Spleen (tissue), 11 donors: ENCODE data around the gene PRKAB1. TPM values are rescaled to one million over a fixed set of nuclear protein-coding genes. Genes with fewer than 3 reads are reported as not detected.

Source experiments
- DNase-seq: peaks from one replicate; pipeline ENCODE4 v3.0.0-alpha.2; 2020
- H3K27ac ChIP-seq, 8 donors: fragments of 200-600 bp; sonication (generic) in 7 of 8; 1 replicate in 4 of 8; 2 replicates in 4 of 8; pipeline versions ENCODE4 v1.5.0 to v1.8.0; 2016 to 2021; ENCODE audit warnings: inconsistent platforms in 4 of 8, mild to moderate bottlenecking in 4 of 8, moderate library complexity in 1 of 8
- H3K27me3 ChIP-seq, 7 donors: fragments of 200-600 bp; sonication (generic) in 6 of 7; replicated peaks in 1 of 7; 1 replicate in 4 of 7; 2 replicates in 3 of 7; pipeline versions ENCODE4 v1.5.0 to v1.8.0; 2016 to 2021; ENCODE audit warnings: inconsistent platforms in 3 of 7, mild to moderate bottlenecking in 1 of 7
- H3K36me3 ChIP-seq, 6 donors: fragments of 200-600 bp; sonication (generic) in 5 of 6; 1 replicate in 4 of 6; 2 replicates in 2 of 6; pipeline versions ENCODE4 v1.5.0 to v1.8.0; 2016 to 2021; ENCODE audit warnings: inconsistent platforms in 2 of 6
- H3K4me1 ChIP-seq, 6 donors: fragments of 200-600 bp; sonication (generic) in 5 of 6; 1 replicate in 3 of 6; 2 replicates in 3 of 6; pipeline versions ENCODE4 v1.5.0 to v1.8.0; 2016 to 2021; ENCODE audit warnings: inconsistent platforms in 3 of 6
- H3K4me3 ChIP-seq, 8 donors: fragments of 200-600 bp; sonication (generic) in 7 of 8; 1 replicate in 4 of 8; 2 replicates in 4 of 8; pipeline versions ENCODE4 v1.5.0 to v1.8.0; 2016 to 2021; ENCODE audit warnings: inconsistent platforms in 4 of 8, mild to moderate bottlenecking in 4 of 8, moderate library complexity in 2 of 8
- H3K9me3 ChIP-seq, 8 donors: fragments of 200-600 bp; sonication (generic) in 7 of 8; 1 replicate in 4 of 8; 2 replicates in 4 of 8; pipeline versions ENCODE4 v1.5.0 to v1.8.0; 2016 to 2021; ENCODE audit warnings: inconsistent platforms in 4 of 8
- CTCF ChIP-seq, 11 experiments: fragments of 200-600 bp in 7 of 11; fragments of 450-650 bp in 4 of 11; sonication (generic) in 4 of 11; IDR thresholded peaks in 8 of 11; conservative IDR thresholded peaks in 3 of 11; 1 replicate in 7 of 11; 2 replicates in 4 of 11; pipeline versions ENCODE4 v1.4.0 to v1.8.0; 2016 to 2021; ENCODE audit warnings: antibody characterized with exemption in 11 of 11, inconsistent platforms in 4 of 11, mild to moderate bottlenecking in 1 of 11
- POLR2A ChIP-seq, 3 donors: fragments of 450-650 bp; IDR thresholded peaks; one replicate each; pipeline ENCODE4 v1.5.1; 2017; ENCODE audit warnings: antibody characterized with exemption in 3 of 3, mild to moderate bottlenecking in 1 of 3
- POLR2AphosphoS5 ChIP-seq, 3 donors: sonication (generic); formaldehyde crosslinking; IDR thresholded peaks; one replicate each; pipeline ENCODE4 v1.5.1; 2017; ENCODE audit warnings: antibody characterized with exemption in 3 of 3
- WGBS, 5 donors: extraction: QIAGEN DNeasy Blood & Tissue Kit in 3 of 5; methylation state at CpG; one replicate each; pipeline versions ENCODE4 v1.1.5 to v1.1.7; 2013 to 2018; 5-methylcytosine and 5-hydroxymethylcytosine counted together
- intact Hi-C: fragments of 100-400 bp; cut with DNase I; formaldehyde crosslinking; loops from one replicate; pipeline ENCODE4 v1.15.0; 2023; ENCODE audit warnings: low total_unique reads
- polyA plus RNA-seq, 3 donors: library from polyadenylated mRNA; stranded (reverse); fragments of 200-250 nt; gene quantifications; one replicate each; pipeline ENCODE4 v1.2.1, GENCODE V29; 2013
- total RNA-seq, 7 donors: library from RNA; depleted of rRNA in 3 of 7; stranded (reverse); fragments of >200 nt in 3 of 7; fragmentation: NEBNext Ultra II Directional in 4 of 7; extraction: Animal tissue kit (Norgen Biotek cat#: 25700) in 4 of 7; gene quantifications; one replicate each; pipeline versions ENCODE4 v1.1.0 to v1.2.1, GENCODE V29; 2016 to 2021
- donor health status: healthy with polysubstance abuse.
- donor health status: DM: no; HTN: no; CAD: no; lungs with moderate emphysema.
- donor health status: DM: no; HTN: no; CAD: no.
- donor health status: Bipolar disorder and iron deficiency.
- donor health status: healthy.
- donor health status: DM: no; HTN: no; CAD: no.
- donor health status: DM: yes; HTN: yes; CAD: no.

Gene PRKAB1
- total and polyA plus RNA-seq, 10 donors = 28.3 to 69.2 (median 42.5) TPM

- Histone ChIP-seq H3K27ac (peak overlapping the region; percentile 92 to 99 (median 97)), H3K36me3 (peaks cover 2 to 40% (median 26%) of the 10 kb centered on the region in 6 donors), H3K9me3 (no peaks in the 10 kb centered on the region), H3K27me3 (no peaks in the 10 kb centered on the region), H3K4me3 (peak overlapping the region; percentile 68 to 94 (median 88)), H3K4me1 (peaks cover 37 to 75% (median 70%) of the 10 kb centered on the region in 6 donors)
- DNase-seq = no peak
- TF ChIP-seq POLR2A (IDR thresholded peaks at IDR 0.05) (no peak), POLR2AphosphoS5 (IDR thresholded peaks at IDR 0.05) (no peak), CTCF (IDR thresholded peaks at IDR 0.05 in 8 of 11, conservative IDR thresholded peaks at IDR 0.05 in 3 of 11) (no peak)
- WGBS, 5 donors = 1 to 5% (median 3%) methylated on average over 14 of the region's 14 CpGs
- intact Hi-C loops = no loop called here
Measured at GRCh38 chr12:119668324-119668841, 450 bp downstream of the PRKAB1 start.

GRCh38 chr12:119669744-119670472, 2.0 kb downstream of the PRKAB1 start:
- intact Hi-C loops = no loop called here
- Histone ChIP-seq H3K4me3 (peak overlapping the region in 4 of 8 donors; percentile 4 to 87 (median 45)), H3K4me1 (peaks cover 44 to 91% (median 82%) of the 10 kb centered on the region in 6 donors), H3K36me3 (peaks cover 2 to 55% (median 41%) of the 10 kb centered on the region in 6 donors), H3K27me3 (no peaks in the 10 kb centered on the region), H3K27ac (peak overlapping the region; percentile 1 to 98 (median 96)), H3K9me3 (no peaks in the 10 kb centered on the region)
- TF ChIP-seq POLR2A (IDR thresholded peaks at IDR 0.05) (no peak), CTCF (IDR thresholded peaks at IDR 0.05 in 8 of 11, conservative IDR thresholded peaks at IDR 0.05 in 3 of 11) (no peak), POLR2AphosphoS5 (IDR thresholded peaks at IDR 0.05) (no peak)
- no peak for DNase-seq
- 62 to 89% (median 73%) methylated on average over 11 of the region's 11 CpGs for WGBS, 5 donors

GRCh38 chr12:119671070-119671469, 3.1 kb downstream of the PRKAB1 start:
- peak overlapping the region in 1 of 8 donors; percentile 84 for H3K4me3 ChIP-seq
- no peaks in the 10 kb centered on the region for H3K27me3 ChIP-seq
- peaks cover 2 to 67% (median 50%) of the 10 kb centered on the region in 6 donors for H3K36me3 ChIP-seq
- TF ChIP-seq POLR2A (IDR thresholded peaks at IDR 0.05) = no peak
- no peak for TF ChIP-seq CTCF (IDR thresholded peaks at IDR 0.05 in 8 of 11, conservative IDR thresholded peaks at IDR 0.05 in 3 of 11)
- TF ChIP-seq POLR2AphosphoS5 (IDR thresholded peaks at IDR 0.05) = no peak
- H3K9me3 ChIP-seq = no peaks in the 10 kb centered on the region
- intact Hi-C loops = no loop called here
- peaks cover 43 to 95% (median 78%) of the 10 kb centered on the region in 6 donors for H3K4me1 ChIP-seq
- peak overlapping the region; percentile 16 to 98 (median 86) for H3K27ac ChIP-seq
- WGBS, 5 donors = 68 to 88% (median 87%) methylated on average over 3 of the region's 3 CpGs
- DNase-seq = no peak

GRCh38 chr12:119672194-119672593, 4.3 kb downstream of the PRKAB1 start:
- peaks cover 5 to 78% (median 62%) of the 10 kb centered on the region in 6 donors for H3K36me3 ChIP-seq
- DNase-seq = no peak
- intact Hi-C loops = no loop called here
- no peaks in the 10 kb centered on the region for H3K9me3 ChIP-seq
- no peak for TF ChIP-seq CTCF (IDR thresholded peaks at IDR 0.05 in 8 of 11, conservative IDR thresholded peaks at IDR 0.05 in 3 of 11)
- TF ChIP-seq POLR2A (IDR thresholded peaks at IDR 0.05) = no peak
- peak in 1 of 3 donors; percentile 40 for TF ChIP-seq POLR2AphosphoS5 (IDR thresholded peaks at IDR 0.05)
- no peaks in the 10 kb centered on the region for H3K27me3 ChIP-seq
- WGBS, 5 donors = 65 to 83% (median 69%) methylated on average over 8 of the region's 8 CpGs
- peaks cover 34 to 93% (median 72%) of the 10 kb centered on the region in 6 donors for H3K4me1 ChIP-seq
- H3K27ac ChIP-seq = peak overlapping the region in 7 of 8 donors; percentile 44 to 98 (median 96)
- H3K4me3 ChIP-seq = no peak overlapping the region
